ENCODE results near the gene ADCY5.

The ADCY5 gene

DNA sequence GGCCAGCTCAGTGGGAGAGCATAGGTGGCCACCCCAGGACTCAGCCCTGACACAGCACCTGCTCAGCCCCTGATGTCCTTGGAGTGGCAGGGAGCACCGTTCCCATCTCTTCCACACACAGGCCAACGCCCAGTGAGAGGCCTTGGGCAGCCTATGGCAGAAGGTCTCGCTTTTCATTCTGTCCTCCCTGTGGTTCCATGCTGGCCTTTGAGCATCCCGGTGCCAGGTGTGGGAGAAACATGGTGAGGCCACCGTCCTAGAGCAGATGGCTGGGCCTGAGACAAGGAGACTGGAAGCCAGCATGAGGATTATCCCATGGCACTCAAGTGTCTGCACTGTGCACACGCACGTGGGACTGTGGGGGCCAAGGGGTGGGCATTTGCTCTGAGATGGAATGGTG lies 25.1 kb downstream of the ADCY5 start:
- no peak for FAIRE-seq

GRCh38 chr3:123423031-123423430 lies 25.9 kb downstream of the ADCY5 start:
- DNase-seq (ENCODE audit: insufficient read length) (no peak), FAIRE-seq (no peak)
- TF ChIP-seq TAF1 (IDR thresholded peaks at IDR 0.05; ENCODE audit: borderline replicate concordance, low read depth, low read length) (no peak), POLR2AphosphoS5 (IDR thresholded peaks at IDR 0.05; ENCODE audit: low read depth, low read length) (no peak), POLR2A (IDR thresholded peaks at IDR 0.05; ENCODE audit: low read depth, low read length) (no peak)

More for the DNA sequence above, 25.1 kb downstream of the ADCY5 start:
- no peak for DNase-seq (ENCODE audit: insufficient read length)
- no peak for TF ChIP-seq TAF1 (IDR thresholded peaks at IDR 0.05; ENCODE audit: borderline replicate concordance, low read depth, low read length)
- no peak for TF ChIP-seq POLR2AphosphoS5 (IDR thresholded peaks at IDR 0.05; ENCODE audit: low read depth, low read length)
- TF ChIP-seq POLR2A (IDR thresholded peaks at IDR 0.05; ENCODE audit: low read depth, low read length) = no peak

DNA sequence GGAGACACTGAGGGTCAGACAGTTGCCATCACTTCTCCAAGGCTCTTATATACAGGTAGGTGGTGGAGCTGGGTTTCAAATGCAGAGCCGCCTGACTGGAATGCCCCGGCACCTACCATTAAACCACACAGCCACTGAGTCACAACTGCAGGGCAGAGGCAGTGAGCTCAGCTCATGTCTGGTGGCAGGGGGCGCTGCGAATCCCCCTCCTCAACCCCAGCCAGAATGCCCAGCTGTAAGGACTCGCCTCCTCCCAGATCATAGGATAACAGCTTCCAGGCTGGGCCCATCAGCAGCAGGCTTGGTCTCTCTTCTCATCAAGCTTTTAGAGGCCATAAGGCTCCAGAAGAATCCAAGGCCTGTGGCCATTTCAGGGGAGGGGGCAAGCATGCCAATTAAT lies 26.4 kb downstream of the ADCY5 start:
- TF ChIP-seq POLR2A (IDR thresholded peaks at IDR 0.05; ENCODE audit: low read depth, low read length) (no peak), POLR2AphosphoS5 (IDR thresholded peaks at IDR 0.05; ENCODE audit: low read depth, low read length) (no peak), TAF1 (IDR thresholded peaks at IDR 0.05; ENCODE audit: borderline replicate concordance, low read depth, low read length) (no peak)
- no peak for DNase-seq (ENCODE audit: insufficient read length)
- no peak for FAIRE-seq

DNA sequence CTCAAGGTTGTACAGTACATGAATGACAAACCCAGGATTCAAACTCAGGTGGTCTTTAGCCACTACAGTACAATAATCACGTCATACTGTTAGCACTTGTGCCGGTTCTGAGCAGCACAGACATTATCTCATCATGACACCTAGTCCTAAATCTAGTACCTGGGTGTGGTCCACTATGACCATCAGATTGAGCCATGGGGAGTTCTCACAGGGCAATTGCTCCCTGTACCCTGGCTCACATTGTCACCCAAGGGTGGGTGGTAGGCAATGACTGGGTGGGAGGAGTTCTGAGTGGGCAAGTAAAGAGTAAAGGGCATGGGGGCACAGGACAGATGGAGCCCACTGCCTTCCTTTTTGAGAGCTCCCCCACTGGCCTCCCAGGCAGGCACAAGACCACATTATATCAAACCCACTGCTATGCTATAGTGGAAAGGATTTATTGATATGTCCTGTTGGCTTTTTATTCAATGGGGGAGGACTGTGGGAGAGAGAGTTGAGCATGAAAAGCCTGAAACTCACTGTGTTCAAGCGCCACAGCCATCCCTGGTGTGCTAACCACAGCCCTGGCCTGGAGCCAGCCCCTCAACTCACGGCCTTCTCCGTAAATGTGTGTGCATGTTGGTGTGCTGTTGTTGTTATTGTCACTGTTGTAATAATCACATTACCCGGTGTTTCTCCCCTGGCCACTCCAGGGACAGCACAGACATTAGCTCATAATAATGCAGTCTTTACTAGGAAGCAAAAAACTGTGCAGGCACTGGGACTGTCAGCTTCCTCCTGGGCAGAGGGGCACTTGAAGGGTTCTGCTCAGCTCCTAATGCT lies 27.3 kb downstream of the ADCY5 start:
- FAIRE-seq (no peak), DNase-seq (ENCODE audit: insufficient read length) (no peak)
- no peak for TF ChIP-seq TAF1 (IDR thresholded peaks at IDR 0.05; ENCODE audit: borderline replicate concordance, low read depth, low read length)
- no peak for TF ChIP-seq POLR2A (IDR thresholded peaks at IDR 0.05; ENCODE audit: low read depth, low read length)
- no peak for TF ChIP-seq POLR2AphosphoS5 (IDR thresholded peaks at IDR 0.05; ENCODE audit: low read depth, low read length)

DNA sequence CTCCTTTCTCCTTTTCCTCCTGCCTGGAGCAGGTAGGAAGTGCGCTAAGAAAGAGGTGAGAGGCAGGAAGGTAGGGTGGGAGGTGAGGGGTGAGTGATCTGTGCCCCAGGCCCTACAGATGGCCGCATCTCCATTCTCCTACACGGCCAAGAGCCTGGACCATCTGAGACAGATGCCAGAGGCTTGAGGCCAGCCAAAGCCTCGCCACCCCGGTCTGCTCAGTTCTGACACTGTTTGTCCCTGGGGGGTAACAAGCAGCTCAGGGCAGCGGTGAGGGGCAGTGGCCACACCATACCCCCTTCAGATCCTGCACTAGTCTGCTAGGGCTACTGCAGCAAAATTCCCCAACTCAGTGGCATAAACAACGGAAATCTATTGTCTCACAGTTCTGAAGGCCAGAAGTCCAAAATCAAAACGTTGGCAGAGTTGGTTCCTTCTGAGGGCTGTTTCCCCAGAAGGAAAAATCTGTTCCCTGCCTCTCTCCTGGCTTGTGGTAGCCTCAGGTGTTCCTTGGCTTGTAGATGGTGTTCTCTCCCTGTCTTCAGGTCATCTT lies 28.4 kb downstream of the ADCY5 start:
- DNase-seq (ENCODE audit: insufficient read length) = no peak
- no peak for FAIRE-seq
- no peak for TF ChIP-seq POLR2A (IDR thresholded peaks at IDR 0.05; ENCODE audit: low read depth, low read length)
- no peak for TF ChIP-seq TAF1 (IDR thresholded peaks at IDR 0.05; ENCODE audit: borderline replicate concordance, low read depth, low read length)
- no peak for TF ChIP-seq POLR2AphosphoS5 (IDR thresholded peaks at IDR 0.05; ENCODE audit: low read depth, low read length)

- DNase-seq (ENCODE audit: insufficient read length) (no peak), FAIRE-seq (no peak)
- TF ChIP-seq POLR2A (IDR thresholded peaks at IDR 0.05; ENCODE audit: low read depth, low read length) (no peak), TAF1 (IDR thresholded peaks at IDR 0.05; ENCODE audit: borderline replicate concordance, low read depth, low read length) (no peak), POLR2AphosphoS5 (IDR thresholded peaks at IDR 0.05; ENCODE audit: low read depth, low read length) (no peak)
Measured at GRCh38 chr3:123419850-123420297, 29.0 kb downstream of the ADCY5 start.

DNA sequence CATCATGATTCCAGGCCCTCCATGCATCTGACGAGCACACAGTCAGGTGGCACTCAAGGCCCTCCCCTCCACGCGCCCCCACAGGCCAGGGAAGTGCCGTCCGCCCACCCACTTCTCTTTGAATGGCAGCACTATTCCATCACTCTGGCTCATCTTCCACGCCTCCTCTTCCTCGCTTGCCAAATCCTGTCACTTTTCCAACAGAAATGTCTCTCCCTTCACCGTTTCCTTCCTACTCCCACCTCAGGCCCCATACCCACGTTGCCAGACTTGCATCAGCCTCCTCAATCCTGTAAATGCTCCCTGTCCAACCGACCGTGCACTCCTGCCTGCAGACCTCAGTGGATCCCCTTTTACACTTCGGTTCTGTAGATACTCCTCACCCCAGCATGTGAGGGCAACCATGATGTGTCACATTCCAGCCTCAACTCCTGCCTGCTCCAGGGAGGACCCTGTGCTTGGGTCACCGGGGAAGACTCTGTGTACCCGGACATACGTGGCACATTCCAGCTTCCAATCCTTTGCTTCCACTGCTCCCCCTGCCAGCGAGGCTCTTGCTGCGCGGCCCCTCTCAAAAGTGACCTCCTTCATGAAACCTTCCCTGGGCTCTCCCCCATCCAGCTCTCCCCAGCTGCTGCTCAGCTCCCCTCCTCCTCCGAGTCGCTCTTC lies 29.6 kb downstream of the ADCY5 start:
- TF ChIP-seq TAF1 (IDR thresholded peaks at IDR 0.05; ENCODE audit: borderline replicate concordance, low read depth, low read length) (no peak), POLR2A (IDR thresholded peaks at IDR 0.05; ENCODE audit: low read depth, low read length) (no peak), POLR2AphosphoS5 (IDR thresholded peaks at IDR 0.05; ENCODE audit: low read depth, low read length) (no peak)
- FAIRE-seq = no peak
- no peak for DNase-seq (ENCODE audit: insufficient read length)

DNA sequence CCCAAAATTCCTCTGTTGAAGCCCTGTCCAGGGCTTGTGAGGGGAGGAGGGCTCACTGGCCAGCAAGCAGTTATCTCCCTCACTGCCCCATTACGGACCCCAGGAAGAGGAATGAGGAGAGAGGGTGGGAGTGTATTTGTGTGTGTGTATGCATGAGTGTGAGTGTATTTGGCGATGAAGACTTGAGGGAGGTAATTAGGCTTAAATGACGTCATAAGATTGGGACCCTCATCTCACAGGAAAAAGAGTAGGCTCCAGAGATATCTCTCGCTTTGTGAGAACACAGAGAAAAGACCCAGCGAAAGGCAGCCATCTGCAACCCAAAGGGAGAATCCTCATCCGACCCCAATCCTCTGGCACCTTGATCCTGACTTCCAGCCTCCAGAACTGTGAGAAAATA lies 32.2 kb downstream of the ADCY5 start:
- TF ChIP-seq POLR2AphosphoS5 (IDR thresholded peaks at IDR 0.05; ENCODE audit: low read depth, low read length) = no peak
- TF ChIP-seq POLR2A (IDR thresholded peaks at IDR 0.05; ENCODE audit: low read depth, low read length) = no peak
- no peak for TF ChIP-seq TAF1 (IDR thresholded peaks at IDR 0.05; ENCODE audit: borderline replicate concordance, low read depth, low read length)
- no peak for FAIRE-seq
- DNase-seq (ENCODE audit: insufficient read length) = no peak

DNA sequence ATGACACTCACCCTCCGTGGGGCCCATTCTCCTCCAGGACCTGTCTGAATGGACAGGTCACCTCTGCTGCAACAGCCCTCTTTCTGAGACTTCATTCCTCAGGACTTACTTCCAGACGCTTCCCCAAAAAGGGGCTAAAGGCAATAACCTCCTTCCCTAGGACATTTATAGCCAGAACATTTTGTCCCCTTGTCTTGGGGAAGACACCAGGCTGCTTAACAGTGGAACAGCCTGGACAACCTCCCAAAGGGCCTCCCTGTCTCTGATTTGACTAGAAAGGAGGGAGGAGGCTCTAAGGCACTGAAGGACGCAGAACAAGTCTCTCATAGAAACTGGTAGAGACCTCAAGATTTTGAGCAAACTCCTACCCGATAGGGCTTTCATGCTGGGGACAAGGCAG lies 32.7 kb downstream of the ADCY5 start:
- TF ChIP-seq POLR2A (IDR thresholded peaks at IDR 0.05; ENCODE audit: low read depth, low read length) (no peak), TAF1 (IDR thresholded peaks at IDR 0.05; ENCODE audit: borderline replicate concordance, low read depth, low read length) (no peak), POLR2AphosphoS5 (IDR thresholded peaks at IDR 0.05; ENCODE audit: low read depth, low read length) (no peak)
- FAIRE-seq = no peak
- no peak for DNase-seq (ENCODE audit: insufficient read length)

DNA sequence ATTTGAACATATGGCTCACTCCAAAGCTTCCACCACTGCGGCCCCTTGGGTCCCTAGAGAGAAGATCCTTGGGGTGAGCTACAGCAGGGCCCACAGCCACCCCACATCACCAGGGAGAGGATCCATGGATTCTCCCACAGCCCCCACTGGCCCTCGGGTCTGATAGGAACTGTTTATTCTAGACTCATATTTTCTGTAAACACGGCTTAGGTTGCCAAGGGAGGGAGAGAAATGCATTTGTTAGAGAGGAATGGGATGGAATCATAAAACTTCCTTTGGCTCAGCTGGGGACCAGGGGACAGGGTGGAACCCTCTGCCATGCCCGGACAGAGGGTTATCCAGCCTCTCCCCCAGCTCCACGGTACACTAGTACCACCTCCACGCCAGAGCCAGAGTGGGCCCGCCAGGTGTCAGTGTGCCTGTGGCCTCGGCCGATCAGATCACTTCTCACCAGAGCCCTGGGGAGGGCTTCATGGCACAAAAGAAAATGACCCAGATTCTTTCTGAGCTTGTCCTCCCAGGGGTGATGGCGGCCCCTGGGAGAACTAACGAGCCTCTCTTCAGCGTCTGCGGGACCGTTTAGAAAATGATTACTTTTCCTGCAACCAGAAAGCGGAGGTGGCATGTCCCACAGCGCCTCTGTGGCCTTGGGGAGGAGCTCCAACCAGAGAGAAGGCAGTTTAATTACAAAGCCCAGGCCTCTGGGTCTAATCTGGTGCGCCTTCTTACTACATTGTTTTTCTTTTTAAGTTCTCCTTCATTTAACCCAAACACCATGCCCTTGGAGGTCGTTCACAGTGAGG lies 33.7 kb downstream of the ADCY5 start:
- DNase-seq (ENCODE audit: insufficient read length) = no peak
- no peak for FAIRE-seq
- TF ChIP-seq TAF1 (IDR thresholded peaks at IDR 0.05; ENCODE audit: borderline replicate concordance, low read depth, low read length) = no peak
- no peak for TF ChIP-seq POLR2AphosphoS5 (IDR thresholded peaks at IDR 0.05; ENCODE audit: low read depth, low read length)
- TF ChIP-seq POLR2A (IDR thresholded peaks at IDR 0.05; ENCODE audit: low read depth, low read length) = no peak

Measured in GM12892 (cell line).